Endodermal cell (in vitro differentiated cells): ENCODE measurements around the gene HBA2. TPM values are rescaled to one million over a fixed set of nuclear protein-coding genes. Genes with fewer than 3 reads are reported as not detected.

Source experiments
- DNase-seq: peaks from one replicate; pipeline ENCODE4 v3.0.0-alpha.2; 2017
- H3K27ac ChIP-seq: 2 replicates; pipeline ENCODE4 v1.5.1; 2013; ENCODE audit warnings: mild to moderate bottlenecking, low read depth, low read length, moderate library complexity
- H3K27me3 ChIP-seq: 2 replicates; pipeline ENCODE4 v1.6.1; 2013; ENCODE audit warnings: mild to moderate bottlenecking, low read length, moderate library complexity; ENCODE audit not compliant: insufficient read depth, control insufficient read depth, poor library complexity, severe bottlenecking
- H3K36me3 ChIP-seq: 2 replicates; pipeline ENCODE4 v1.7.0; 2013; ENCODE audit warnings: mild to moderate bottlenecking, low read length, moderate library complexity; ENCODE audit not compliant: control insufficient read depth, insufficient read depth
- H3K4me1 ChIP-seq: one replicate; pipeline ENCODE4 v1.7.0; 2013; ENCODE audit warnings: low read length; ENCODE audit not compliant: control insufficient read depth, insufficient read depth
- H3K4me3 ChIP-seq: 2 replicates; pipeline ENCODE4 v1.5.1; 2013; ENCODE audit warnings: mild to moderate bottlenecking, low read length, moderate library complexity
- H3K9ac ChIP-seq: 2 replicates; pipeline ENCODE4 v1.6.1; 2013; ENCODE audit warnings: mild to moderate bottlenecking, low read length, moderate library complexity; ENCODE audit not compliant: poor library complexity, severe bottlenecking; ENCODE audit errors: extremely low read depth
- H3K9me3 ChIP-seq: 2 replicates; pipeline ENCODE4 v1.6.1; 2013; ENCODE audit warnings: mild to moderate bottlenecking, low read length, moderate library complexity; ENCODE audit not compliant: control insufficient read depth
- H3K27ac Mint-ChIP-seq: 2 replicates; pipeline ENCODE4 v1.8.0; 2020; ENCODE audit warnings: mixed read lengths
- H3K27me3 Mint-ChIP-seq: 2 replicates; pipeline ENCODE4 v1.8.0; 2021; ENCODE audit warnings: mild to moderate bottlenecking, mixed read lengths; ENCODE audit not compliant: insufficient read depth
- H3K36me3 Mint-ChIP-seq: 2 replicates; pipeline ENCODE4 v1.8.0; 2020; ENCODE audit warnings: low read depth, mixed read lengths
- H3K4me1 Mint-ChIP-seq: 2 replicates; pipeline ENCODE4 v1.8.0; 2020; ENCODE audit warnings: mixed read lengths
- H3K4me3 Mint-ChIP-seq: 2 replicates; pipeline ENCODE4 v1.8.0; 2020; ENCODE audit warnings: mild to moderate bottlenecking, moderate library complexity, mixed read lengths
- H3K9me3 Mint-ChIP-seq: 2 replicates; pipeline ENCODE4 v1.8.0; 2020; ENCODE audit warnings: mild to moderate bottlenecking, mixed read lengths
- CTCF ChIP-seq: fragments of 200-600 bp; sonication (generic); conservative IDR thresholded peaks from 2 replicates; pipeline ENCODE4 v1.5.0; 2021; ENCODE audit warnings: antibody characterized with exemption, mild to moderate bottlenecking
- WGBS, 2 experiments: methylation state at CpG; one replicate each; pipeline versions ENCODE4 v1.1.5 to v1.1.7; 2013; ENCODE audit warnings: missing lambda C conversion rate in 2 of 2, mixed read lengths in 1 of 2; ENCODE audit not compliant: insufficient coverage in 1 of 2, insufficient read length in 1 of 2; 5-methylcytosine and 5-hydroxymethylcytosine counted together
- total RNA-seq, 2 donors: library from RNA; stranded (reverse); fragmentation: NEBNext Ultra II Directional in 1 of 2; extraction: Animal tissue kit (Norgen Biotek cat#: 25700) in 1 of 2; gene quantifications; 2 replicates in 1 of 2; 3 replicates in 1 of 2; pipeline ENCODE4 v1.2.1, GENCODE V29; 2021

The HBA2 gene
- total RNA-seq, 2 donors from 2014 or later = 1.2 TPM; not detected in 1

GRCh38 chr16:179211-180092, 6.8 kb downstream of the HBA2 start:
- peaks cover 7% of the 10 kb centered on the region for H3K36me3 ChIP-seq
- Mint-ChIP-seq H3K27me3 (peaks cover 52% of the 10 kb centered on the region), H3K27ac (no peak overlapping the region), H3K4me3 (no peak overlapping the region), H3K36me3 (peaks cover 10% of the 10 kb centered on the region), H3K4me1 (peaks cover 12% of the 10 kb centered on the region), H3K9me3 (no peaks in the 10 kb centered on the region)
- no peak for TF ChIP-seq CTCF
- DNase-seq = no peak
- no peak overlapping the region for H3K9ac ChIP-seq
- WGBS, 2 experiments = 85 to 88% methylated on average over 13 to 17 of the region's 17 CpGs
- H3K4me1 ChIP-seq = no peaks in the 10 kb centered on the region
- H3K27me3 ChIP-seq = peaks cover 61% of the 10 kb centered on the region
- H3K4me3 ChIP-seq = no peak overlapping the region
- no peak overlapping the region for H3K27ac ChIP-seq
- H3K9me3 ChIP-seq = no peaks in the 10 kb centered on the region

GRCh38 chr16:180101-180675, 7.5 kb downstream of the HBA2 start, which contains the start of gene HBQ1:
HBQ1 (plus strand) TSS chr16:180459; CDS start chr16:180487, 28 bp downstream.
- Mint-ChIP-seq H3K27me3 (peaks cover 44% of the 10 kb centered on the region), H3K4me1 (peaks cover 5% of the 10 kb centered on the region), H3K4me3 (no peak within 1 kb of the TSS), H3K36me3 (peaks cover 14% of the 10 kb centered on the region), H3K9me3 (no peaks in the 10 kb centered on the region), H3K27ac (no peak within 1 kb of the TSS)
- Histone ChIP-seq H3K27me3 (peaks cover 53% of the 10 kb centered on the region), H3K9me3 (no peaks in the 10 kb centered on the region), H3K27ac (no peak within 1 kb of the TSS), H3K4me1 (no peaks in the 10 kb centered on the region), H3K36me3 (peaks cover 13% of the 10 kb centered on the region), H3K9ac (no peak within 1 kb of the TSS), H3K4me3 (peak within 1 kb of the TSS; percentile 50)
- TF ChIP-seq CTCF = peak; percentile 79
- WGBS, 2 experiments = 13 to 80% methylated on average over 5 to 59 of the region's 59 CpGs
- peak; percentile 85 for DNase-seq

GRCh38 chr16:180681-181564, 8.2 kb downstream of the HBA2 start:
- Mint-ChIP-seq H3K9me3 (no peaks in the 10 kb centered on the region), H3K36me3 (peaks cover 21% of the 10 kb centered on the region), H3K4me1 (no peaks in the 10 kb centered on the region), H3K27me3 (peaks cover 37% of the 10 kb centered on the region), H3K4me3 (no peak overlapping the region), H3K27ac (no peak overlapping the region)
- TF ChIP-seq CTCF = no peak
- H3K9ac ChIP-seq = no peak overlapping the region
- DNase-seq = peak; percentile 96
- peak overlapping the region; percentile 50 for H3K4me3 ChIP-seq
- no peak overlapping the region for H3K27ac ChIP-seq
- H3K4me1 ChIP-seq = no peaks in the 10 kb centered on the region
- 6 to 10% methylated on average over 16 to 89 of the region's 89 CpGs for WGBS, 2 experiments
- peaks cover 16% of the 10 kb centered on the region for H3K36me3 ChIP-seq
- H3K27me3 ChIP-seq = peaks cover 46% of the 10 kb centered on the region
- H3K9me3 ChIP-seq = no peaks in the 10 kb centered on the region
